MM.1S (cell line): ENCODE results near the gene RGS12.
"Not testable (repeated sequence)": the region's sequence is repeated elsewhere in the genome, so short reads cannot be mapped to it uniquely, and the experiment has no call there.

Source experiments
- DNase-seq: peaks from one replicate; pipeline ENCODE4 v3.0.0-alpha.2; 2015
- H2AFZ ChIP-seq: fragments of 300-600 bp; sonication (generic); 2 replicates; pipeline ENCODE4 v1.6.0; 2016; ENCODE audit warnings: antibody characterized with exemption, low read length
- H3F3A ChIP-seq: fragments of 300-600 bp; sonication (generic); 2 replicates; pipeline ENCODE4 v1.6.1; 2016; ENCODE audit warnings: mild to moderate bottlenecking, antibody characterized with exemption, low read length, moderate library complexity, mixed read lengths; ENCODE audit not compliant: insufficient read depth
- H3K27ac ChIP-seq: fragments of 300-600 bp; sonication (generic); 2 replicates; pipeline ENCODE4 v1.5.1; 2016; ENCODE audit warnings: mild to moderate bottlenecking, low read length
- H3K27me3 ChIP-seq: fragments of 300-600 bp; sonication (generic); replicated peaks from 2 replicates; pipeline ENCODE4 v1.6.0; 2016; ENCODE audit warnings: low read length; ENCODE audit not compliant: insufficient read depth
- H3K36me3 ChIP-seq: fragments of 300-600 bp; sonication (generic); replicated peaks from 2 replicates; pipeline ENCODE4 v1.6.1; 2016; ENCODE audit warnings: mild to moderate bottlenecking, low read length, mixed read lengths; ENCODE audit not compliant: insufficient read depth
- H3K4me1 ChIP-seq: fragments of 300-600 bp; sonication (generic); 2 replicates; pipeline ENCODE4 v1.6.1; 2016; ENCODE audit warnings: low read length, mixed read lengths
- H3K4me2 ChIP-seq: fragments of 300-600 bp; sonication (generic); 2 replicates; pipeline ENCODE4 v1.6.0; 2016; ENCODE audit warnings: low read depth, low read length
- H3K4me3 ChIP-seq: fragments of 300-600 bp; sonication (generic); 2 replicates; pipeline ENCODE4 v1.5.1; 2016; ENCODE audit warnings: low read length, mixed read lengths
- H3K79me2 ChIP-seq: fragments of 300-600 bp; sonication (generic); 2 replicates; pipeline ENCODE4 v1.6.1; 2016; ENCODE audit warnings: mixed run types, low read length, mixed read lengths
- H3K9ac ChIP-seq: fragments of 300-600 bp; sonication (generic); 2 replicates; pipeline ENCODE4 v1.6.1; 2016; ENCODE audit warnings: low read length, mixed read lengths
- H3K9me2 ChIP-seq: fragments of 300-600 bp; sonication (generic); replicated peaks from 2 replicates; pipeline ENCODE4 v1.6.1; 2016; ENCODE audit warnings: mild to moderate bottlenecking, low read length, mixed read lengths; ENCODE audit not compliant: insufficient read depth
- H3K9me3 ChIP-seq: fragments of 300-600 bp; sonication (generic); replicated peaks from 2 replicates; pipeline ENCODE4 v1.6.1; 2016; ENCODE audit warnings: mild to moderate bottlenecking, low read length, mixed read lengths; ENCODE audit not compliant: insufficient read depth
- H4K20me1 ChIP-seq: fragments of 300-600 bp; sonication (generic); 2 replicates; pipeline ENCODE4 v1.6.1; 2016; ENCODE audit warnings: mild to moderate bottlenecking, low read length, moderate library complexity, mixed read lengths; ENCODE audit not compliant: insufficient read depth
- EZH2 ChIP-seq: fragments of 300-600 bp; sonication (generic); optimal IDR thresholded peaks from 2 replicates; pipeline ENCODE3; 2017; ENCODE audit warnings: low read depth, mild to moderate bottlenecking, antibody characterized with exemption, low read length, mixed read lengths
- EZH2phosphoT487 ChIP-seq: fragments of 300-600 bp; sonication (generic); IDR thresholded peaks from 2 replicates; pipeline ENCODE4 v1.6.1; 2018; ENCODE audit warnings: antibody characterized with exemption, low read length
- TF ChIP-seq, protein P1 (sequence below): fragments of 300-600 bp; sonication (generic); IDR thresholded peaks from 2 replicates; pipeline ENCODE4 v1.5.1; 2016; ENCODE audit warnings: antibody characterized with exemption, low read length, mixed read lengths

The RGS12 gene

DNA sequence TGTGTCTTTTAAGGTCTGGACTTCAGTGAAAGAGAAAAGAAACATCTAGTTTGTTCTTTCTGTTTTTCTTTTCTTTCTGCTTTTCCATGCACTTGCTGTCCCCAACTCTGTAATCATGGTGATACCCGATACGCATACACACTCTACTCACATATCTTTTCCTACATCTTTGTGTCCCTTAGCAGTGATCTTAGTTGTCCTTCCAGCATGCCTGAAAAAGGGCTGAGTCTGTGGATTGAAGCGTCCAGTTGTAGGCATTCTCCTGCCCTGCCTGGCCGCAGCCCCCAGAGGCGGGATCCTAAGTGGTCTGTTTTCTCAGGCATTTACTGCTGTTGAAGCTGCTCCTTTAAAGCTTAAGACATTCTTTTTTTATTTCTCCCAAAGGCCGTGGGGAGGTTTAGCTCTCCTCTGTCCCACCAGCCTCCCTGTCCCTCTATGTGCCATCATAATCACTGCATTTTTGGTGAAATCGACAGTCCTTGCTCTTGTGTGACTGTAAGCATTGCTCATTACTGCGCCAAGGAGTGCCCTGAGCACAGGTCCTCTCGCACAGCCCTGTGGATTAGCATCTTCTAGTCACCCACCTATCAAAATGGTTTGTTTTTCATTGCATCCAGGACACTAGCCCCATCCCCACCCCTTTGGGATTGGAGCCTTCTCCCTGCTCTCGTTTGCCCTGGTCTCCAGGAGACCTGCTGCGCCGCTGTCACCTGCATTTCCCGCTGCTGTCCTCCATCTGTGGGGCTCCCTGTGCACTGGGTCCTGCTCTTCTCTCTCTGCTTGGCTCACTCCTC lies 4.4 kb downstream of the RGS12 start:
- Histone ChIP-seq H3K36me3 (no peaks in the 10 kb centered on the region), H2AFZ (no peak overlapping the region), H4K20me1 (no peaks in the 10 kb centered on the region), H3F3A (no peaks in the 10 kb centered on the region), H3K4me2 (no peak overlapping the region), H3K27me3 (no peaks in the 10 kb centered on the region), H3K9me3 (no peaks in the 10 kb centered on the region), H3K9ac (no peak overlapping the region), H3K4me3 (no peak overlapping the region), H3K9me2 (no peaks in the 10 kb centered on the region), H3K27ac (no peak overlapping the region), H3K79me2 (peaks cover 33% of the 10 kb centered on the region), H3K4me1 (no peaks in the 10 kb centered on the region)
- no peak for DNase-seq
- TF ChIP-seq EZH2 (no peak), EZH2phosphoT487 (no peak)
- TF ChIP-seq, protein P1, sequence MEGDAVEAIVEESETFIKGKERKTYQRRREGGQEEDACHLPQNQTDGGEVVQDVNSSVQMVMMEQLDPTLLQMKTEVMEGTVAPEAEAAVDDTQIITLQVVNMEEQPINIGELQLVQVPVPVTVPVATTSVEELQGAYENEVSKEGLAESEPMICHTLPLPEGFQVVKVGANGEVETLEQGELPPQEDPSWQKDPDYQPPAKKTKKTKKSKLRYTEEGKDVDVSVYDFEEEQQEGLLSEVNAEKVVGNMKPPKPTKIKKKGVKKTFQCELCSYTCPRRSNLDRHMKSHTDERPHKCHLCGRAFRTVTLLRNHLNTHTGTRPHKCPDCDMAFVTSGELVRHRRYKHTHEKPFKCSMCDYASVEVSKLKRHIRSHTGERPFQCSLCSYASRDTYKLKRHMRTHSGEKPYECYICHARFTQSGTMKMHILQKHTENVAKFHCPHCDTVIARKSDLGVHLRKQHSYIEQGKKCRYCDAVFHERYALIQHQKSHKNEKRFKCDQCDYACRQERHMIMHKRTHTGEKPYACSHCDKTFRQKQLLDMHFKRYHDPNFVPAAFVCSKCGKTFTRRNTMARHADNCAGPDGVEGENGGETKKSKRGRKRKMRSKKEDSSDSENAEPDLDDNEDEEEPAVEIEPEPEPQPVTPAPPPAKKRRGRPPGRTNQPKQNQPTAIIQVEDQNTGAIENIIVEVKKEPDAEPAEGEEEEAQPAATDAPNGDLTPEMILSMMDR = no peak

DNA sequence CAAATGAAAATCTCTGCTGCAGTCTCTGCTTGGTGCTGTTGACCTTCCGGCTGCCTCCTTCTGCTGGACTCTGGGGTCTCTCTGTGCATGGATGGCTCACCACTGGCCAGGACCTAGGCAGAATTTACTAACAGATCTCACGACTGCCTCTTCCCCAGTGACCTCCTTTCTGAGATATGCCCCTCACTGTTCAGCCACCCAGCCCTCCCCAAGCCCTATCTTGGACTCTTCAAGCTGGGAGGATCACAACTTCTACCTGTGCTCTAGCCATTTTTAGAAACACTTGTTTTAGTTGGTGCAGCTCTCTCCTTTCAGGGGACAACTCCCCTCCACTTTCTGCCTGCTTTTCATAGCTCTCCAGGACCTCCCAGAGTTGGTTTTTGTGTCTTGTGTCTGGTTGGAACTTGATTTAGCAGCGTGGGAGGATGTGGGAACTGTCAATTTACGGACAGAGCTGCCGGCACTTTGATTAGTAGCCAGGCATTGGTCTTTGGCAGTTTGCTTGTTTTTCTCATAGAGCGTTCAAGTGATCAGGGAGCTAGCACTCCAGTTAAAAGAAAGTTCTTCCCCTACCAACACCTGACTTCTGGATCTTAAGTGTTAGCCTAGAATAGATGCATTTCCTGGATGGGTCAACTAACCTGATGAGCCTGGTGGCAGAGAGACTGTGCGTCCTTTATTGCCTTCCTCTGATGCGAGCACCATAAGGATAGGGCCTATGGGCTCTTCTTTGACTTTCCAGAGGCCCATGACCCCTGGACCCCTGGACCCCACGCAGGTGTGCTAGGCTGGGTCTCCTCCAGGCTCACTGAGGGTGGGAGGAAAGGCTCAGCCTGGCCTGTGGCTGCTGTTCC lies 6.5 kb downstream of the RGS12 start:
- DNase-seq = no peak
- Histone ChIP-seq H3K9me3 (no peaks in the 10 kb centered on the region), H3K79me2 (peaks cover 24% of the 10 kb centered on the region), H3K4me2 (no peak overlapping the region), H3K9me2 (no peaks in the 10 kb centered on the region), H4K20me1 (no peaks in the 10 kb centered on the region), H3K27ac (no peak overlapping the region), H3F3A (no peaks in the 10 kb centered on the region), H3K27me3 (no peaks in the 10 kb centered on the region), H3K4me3 (no peak overlapping the region), H3K36me3 (no peaks in the 10 kb centered on the region), H2AFZ (no peak overlapping the region), H3K4me1 (no peaks in the 10 kb centered on the region), H3K9ac (no peak overlapping the region)
- TF ChIP-seq EZH2 = no peak
- TF ChIP-seq, protein P1 = no peak
- TF ChIP-seq EZH2phosphoT487 = no peak

DNA sequence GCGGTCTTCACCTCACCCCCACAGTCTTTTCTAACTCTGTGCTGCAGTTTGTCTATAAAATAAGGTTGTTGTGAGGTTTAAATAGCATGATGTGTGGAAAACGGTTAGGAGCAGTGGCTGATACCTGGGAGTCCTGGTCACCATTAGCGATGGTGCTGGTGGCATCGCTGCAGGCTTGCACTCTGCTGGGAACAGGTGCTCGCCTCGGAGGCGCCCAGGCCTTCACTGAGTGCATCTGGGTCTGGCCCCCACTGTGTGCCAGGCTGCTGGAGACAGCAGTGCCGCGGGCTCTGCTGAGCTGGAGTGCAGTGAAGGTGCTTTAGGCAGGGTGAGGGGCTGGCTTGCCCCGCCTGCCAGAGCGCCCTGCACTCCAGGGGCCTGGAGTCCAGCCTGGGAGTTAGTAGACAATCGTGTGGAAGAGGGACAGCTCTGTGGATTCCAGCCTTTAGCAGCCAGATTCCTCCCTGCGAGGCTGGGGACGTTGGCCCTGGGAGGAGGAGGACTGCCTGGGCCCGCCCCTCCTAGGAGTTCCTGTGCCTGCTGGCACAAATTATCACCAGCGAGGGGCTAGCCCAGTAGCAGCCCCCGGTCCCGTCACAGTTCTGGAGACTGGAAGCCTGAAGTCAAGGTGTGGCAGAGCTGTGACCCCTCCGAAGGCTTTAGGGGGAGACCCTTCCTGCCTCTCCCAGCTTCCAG lies 7.3 kb downstream of the RGS12 start:
- no peaks in the 10 kb centered on the region for H3K9me2 ChIP-seq
- H3K79me2 ChIP-seq = peaks cover 24% of the 10 kb centered on the region
- no peaks in the 10 kb centered on the region for H3K9me3 ChIP-seq
- H4K20me1 ChIP-seq = no peaks in the 10 kb centered on the region
- H2AFZ ChIP-seq = no peak overlapping the region
- H3F3A ChIP-seq = no peaks in the 10 kb centered on the region
- no peak overlapping the region for H3K9ac ChIP-seq
- no peaks in the 10 kb centered on the region for H3K27me3 ChIP-seq
- H3K36me3 ChIP-seq = no peaks in the 10 kb centered on the region
- no peak overlapping the region for H3K4me2 ChIP-seq
- H3K27ac ChIP-seq = no peak overlapping the region
- H3K4me3 ChIP-seq = no peak overlapping the region
- DNase-seq = no peak
- TF ChIP-seq EZH2phosphoT487 (no peak), EZH2 (no peak)
- TF ChIP-seq, protein P1 = no peak
- H3K4me1 ChIP-seq = no peaks in the 10 kb centered on the region

DNA sequence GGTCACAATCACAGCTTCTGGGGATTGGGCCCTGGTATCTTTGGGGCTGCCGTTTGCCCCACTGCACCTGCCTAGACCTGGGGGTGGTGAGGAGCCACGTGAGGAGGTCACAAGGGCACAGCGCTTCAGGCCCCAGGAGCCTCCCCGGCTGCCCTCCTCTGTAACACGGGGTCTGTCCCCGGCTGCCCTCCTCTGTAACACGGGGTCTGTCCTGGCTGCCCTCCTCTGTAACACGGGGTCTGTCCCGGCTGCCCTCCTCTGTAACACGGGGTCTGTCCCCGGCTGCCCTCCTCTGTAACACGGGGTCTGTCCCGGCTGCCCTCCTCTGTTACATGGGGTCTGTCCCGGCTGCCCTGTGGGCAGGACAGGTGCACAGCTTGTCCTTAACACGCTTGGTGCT lies 8.1 kb downstream of the RGS12 start:
- not testable (repeated sequence) for H3K9me2 ChIP-seq, H4K20me1 ChIP-seq, H3K27ac ChIP-seq, DNase-seq, H3F3A ChIP-seq, H3K27me3 ChIP-seq, H3K9me3 ChIP-seq, H3K36me3 ChIP-seq, H3K4me2 ChIP-seq, H3K4me3 ChIP-seq, H3K4me1 ChIP-seq, H2AFZ ChIP-seq, H3K9ac ChIP-seq
- peaks cover 25% of the 10 kb centered on the region for H3K79me2 ChIP-seq
